Measurements from ENCODE around the gene SESTD1.
A peak's percentile ranks its signal among the peaks of the same experiment; 100 is the strongest.

Gene SESTD1

GRCh38 chr2:179268277-179268925 lies 3.8 kb upstream of the SESTD1 start:
- DNase-seq (ENCODE audit: low spot score), result peak; percentile 72
- no peak for TF ChIP-seq CTCF (conservative IDR thresholded peaks at IDR 0.05; ENCODE audit: low read depth)
- ChIA-PET POLR2A (ENCODE audit: low non-redundant PET) (no interaction called here), CTCF (interaction anchor here (0.6 to 0.7 kb wide), 5 partner anchors 10 to 1594 kb away, joined by 3 to 5 read pairs (median 3); no protein-coding TSS in a partner anchor)
- H3K27ac ChIP-seq, result no peak overlapping the region

DNA sequence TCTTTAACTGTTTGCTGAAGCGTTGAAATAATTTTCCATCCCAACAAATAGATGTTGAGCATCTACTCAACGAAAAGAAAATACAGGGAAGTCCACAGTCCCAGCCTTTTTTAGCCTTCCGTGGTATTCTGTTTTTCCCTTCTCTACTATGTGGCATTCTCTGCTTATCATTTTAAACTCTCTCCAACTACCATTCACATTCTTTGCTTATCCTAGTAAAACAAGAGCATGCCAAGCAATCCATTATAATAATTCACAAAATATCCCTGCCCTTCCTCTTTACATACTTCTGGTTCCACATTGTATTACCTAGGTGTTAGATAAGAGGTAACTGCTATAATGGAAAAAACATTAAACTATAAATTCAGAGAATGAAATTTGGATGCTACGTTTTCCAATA lies 1.6 kb upstream of the SESTD1 start:
- ChIA-PET CTCF (no interaction called here), POLR2A (ENCODE audit: low non-redundant PET) (no interaction called here)
- no peak overlapping the region for H3K27ac ChIP-seq
- DNase-seq (ENCODE audit: low spot score), result no peak
- no peak for TF ChIP-seq CTCF (conservative IDR thresholded peaks at IDR 0.05; ENCODE audit: low read depth)

DNA sequence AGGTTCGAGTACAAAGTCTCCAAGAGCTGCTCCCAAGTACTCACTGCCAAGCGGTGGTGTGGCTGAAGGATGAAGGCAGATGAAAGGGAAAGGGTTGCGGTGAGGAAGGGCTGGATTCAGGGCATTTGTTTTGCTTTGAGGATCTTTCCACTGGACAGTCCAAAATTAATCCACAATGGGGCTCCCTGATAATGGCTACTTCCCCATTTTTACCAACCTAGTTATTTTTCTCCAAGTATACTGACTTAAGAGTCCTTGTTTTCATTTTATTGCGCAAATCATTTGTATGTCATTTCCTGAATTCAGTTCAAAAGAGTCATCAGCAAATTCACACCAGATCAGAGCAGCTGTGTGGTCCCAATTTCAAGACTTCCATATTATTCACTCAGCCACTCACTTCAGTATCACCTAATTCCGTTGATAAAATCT lies 464 bp upstream of the SESTD1 start:
- ChIA-PET CTCF (no interaction called here), POLR2A (ENCODE audit: low non-redundant PET) (no interaction called here)
- TF ChIP-seq CTCF (conservative IDR thresholded peaks at IDR 0.05; ENCODE audit: low read depth), result no peak
- no peak for DNase-seq (ENCODE audit: low spot score)
- H3K27ac ChIP-seq, result peak overlapping the region; percentile 75

GRCh38 chr2:179263446-179264367 lies 925 bp downstream of the SESTD1 start:
- peak overlapping the region; percentile 75 for H3K27ac ChIP-seq
- no peak for DNase-seq (ENCODE audit: low spot score)
- CTCF ChIA-PET, result no interaction called here
- TF ChIP-seq CTCF (conservative IDR thresholded peaks at IDR 0.05; ENCODE audit: low read depth), result no peak
- POLR2A ChIA-PET (ENCODE audit: low non-redundant PET), result no interaction called here

DNA sequence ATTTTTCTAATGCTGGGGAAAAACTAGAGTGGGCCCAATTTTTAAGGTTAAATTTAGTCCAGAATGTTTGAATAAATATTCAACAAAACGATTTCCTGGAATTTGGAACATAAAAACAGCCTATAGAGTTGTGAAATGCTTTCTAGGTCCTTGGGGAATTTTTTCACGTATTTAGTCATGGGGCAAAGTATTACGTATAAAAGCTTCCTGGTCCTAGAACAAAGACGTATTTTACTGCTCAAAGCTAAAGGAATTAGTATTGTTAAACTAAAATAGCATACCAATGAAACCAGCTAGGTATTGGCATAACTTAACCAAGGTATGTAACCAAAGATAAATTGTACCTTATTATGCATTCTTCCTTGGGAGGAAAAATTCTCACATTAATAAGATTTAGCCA lies 1.6 kb downstream of the SESTD1 start:
- no peak for TF ChIP-seq CTCF (conservative IDR thresholded peaks at IDR 0.05; ENCODE audit: low read depth)
- DNase-seq (ENCODE audit: low spot score), result no peak
- no peak overlapping the region for H3K27ac ChIP-seq
- ChIA-PET CTCF (no interaction called here), POLR2A (ENCODE audit: low non-redundant PET) (no interaction called here)

DNA sequence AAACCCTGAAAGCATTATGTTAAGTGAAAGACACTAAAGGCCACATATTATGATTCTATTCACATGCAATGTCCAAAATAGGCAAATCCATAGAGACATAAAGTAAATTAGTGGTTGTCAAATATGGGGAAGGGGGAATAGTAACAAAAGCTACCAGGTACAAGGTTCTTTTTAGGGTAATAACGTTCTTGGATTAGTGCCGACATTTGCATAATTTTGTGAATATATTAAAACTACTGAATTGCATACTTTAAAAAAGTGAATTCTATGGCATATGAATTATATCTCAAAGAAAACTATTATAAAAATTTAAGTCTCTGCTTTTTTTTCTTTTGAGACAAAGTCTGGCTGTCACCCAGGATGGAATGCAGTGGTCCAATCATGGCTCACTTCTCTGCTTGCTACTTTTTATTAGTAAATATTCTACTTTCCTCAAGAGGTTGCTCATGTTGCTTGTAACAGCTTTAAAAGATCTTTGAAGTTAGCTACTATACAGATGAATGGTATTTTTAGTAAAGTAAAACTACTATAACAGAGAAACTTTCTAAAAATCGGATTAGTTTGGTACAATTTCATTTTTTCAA lies 2.5 kb downstream of the SESTD1 start:
- CTCF ChIA-PET, result interaction anchor here (0.7 kb wide), 1 partner anchor 17 kb away, joined by 3 read pairs; no protein-coding TSS in a partner anchor
- no peak for TF ChIP-seq CTCF (conservative IDR thresholded peaks at IDR 0.05; ENCODE audit: low read depth)
- DNase-seq (ENCODE audit: low spot score), result no peak
- no peak overlapping the region for H3K27ac ChIP-seq
- POLR2A ChIA-PET (ENCODE audit: low non-redundant PET), result no interaction called here

All from RWPE1 (cell line).